GM21528 (cell line): ENCODE data around the gene BUB3.
"Not testable (repeated sequence)": the region's sequence is repeated elsewhere in the genome, so short reads cannot be mapped to it uniquely, and the experiment has no call there.

ENCODE experiments used
- ATAC-seq: cut with Tn5 transposase; IDR thresholded peaks from one replicate; pipeline ENCODE4 v1.9.1; 2021; ENCODE audit warnings: mild to moderate bottlenecking, moderate library complexity; ENCODE audit not compliant: unreplicated experiment, low FRiP score

Gene BUB3

GRCh38 chr10:123150986-123151736, 3.0 kb upstream of the BUB3 start:
- ATAC-seq = no peak

GRCh38 chr10:123151737-123152135, 2.5 kb upstream of the BUB3 start:
- ATAC-seq = no peak

- ATAC-seq = no peak
These were observed 613 bp upstream of the BUB3 start for GRCh38 chr10:123153486-123154091.

- peak; percentile 53 for ATAC-seq
These were observed 706 bp downstream of the BUB3 start for GRCh38 chr10:123154711-123155505.

GRCh38 chr10:123156078-123156477, 1.9 kb downstream of the BUB3 start:
- ATAC-seq = no peak

GRCh38 chr10:123157210-123157609, 3.0 kb downstream of the BUB3 start:
- ATAC-seq = no peak

- no peak for ATAC-seq
These were observed 4.5 kb downstream of the BUB3 start for GRCh38 chr10:123158682-123159081.

- ATAC-seq = no peak
These were observed 6.2 kb downstream of the BUB3 start for GRCh38 chr10:123160311-123160980.

- ATAC-seq = no peak
These were observed 10.1 kb downstream of the BUB3 start for GRCh38 chr10:123164319-123164718.

- ATAC-seq = no peak
These were observed 11.4 kb downstream of the BUB3 start for GRCh38 chr10:123165445-123166072.

- no peak for ATAC-seq
These were observed 12.4 kb downstream of the BUB3 start for GRCh38 chr10:123166618-123167017.

- no peak for ATAC-seq
These were observed 16.8 kb downstream of the BUB3 start for GRCh38 chr10:123170961-123171360.

GRCh38 chr10:123171616-123172015, 17.4 kb downstream of the BUB3 start:
- ATAC-seq = not testable (repeated sequence)

- ATAC-seq = no peak
These were observed 21.5 kb downstream of the BUB3 start for GRCh38 chr10:123175389-123176387.

- not testable (repeated sequence) for ATAC-seq
These were observed 24.2 kb downstream of the BUB3 start for GRCh38 chr10:123178390-123178789.

GRCh38 chr10:123180101-123181090, 26.2 kb downstream of the BUB3 start:
- no peak for ATAC-seq

GRCh38 chr10:123183724-123184123, 29.5 kb downstream of the BUB3 start:
- no peak for ATAC-seq

- ATAC-seq = no peak
These were observed 33.6 kb downstream of the BUB3 start for GRCh38 chr10:123187781-123188180.
